ENCODE data around the gene COL15A1.

The COL15A1 gene

DNA sequence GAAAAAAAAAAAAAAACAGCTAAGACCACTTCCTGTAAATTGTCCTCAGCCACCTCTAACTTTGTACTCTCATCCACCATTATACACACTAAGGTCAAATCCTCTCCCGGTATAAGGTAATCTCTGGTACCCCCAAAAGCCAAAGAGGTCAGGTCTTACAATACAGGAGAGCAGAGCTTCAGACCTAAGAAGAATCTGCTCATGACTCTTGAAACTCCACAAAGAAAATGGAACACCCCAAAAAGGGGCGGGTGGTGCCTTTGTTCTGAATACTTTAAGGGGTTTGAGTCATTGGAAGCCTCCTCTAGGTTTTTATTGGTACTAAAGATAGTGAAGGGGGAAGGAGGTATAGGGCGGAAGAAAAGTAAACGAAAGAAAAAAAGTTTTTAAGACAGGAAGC lies 69.8 kb downstream of the COL15A1 start:
- DNase-seq (ENCODE audit: low spot score), result no peak
- TF ChIP-seq, protein P1, sequence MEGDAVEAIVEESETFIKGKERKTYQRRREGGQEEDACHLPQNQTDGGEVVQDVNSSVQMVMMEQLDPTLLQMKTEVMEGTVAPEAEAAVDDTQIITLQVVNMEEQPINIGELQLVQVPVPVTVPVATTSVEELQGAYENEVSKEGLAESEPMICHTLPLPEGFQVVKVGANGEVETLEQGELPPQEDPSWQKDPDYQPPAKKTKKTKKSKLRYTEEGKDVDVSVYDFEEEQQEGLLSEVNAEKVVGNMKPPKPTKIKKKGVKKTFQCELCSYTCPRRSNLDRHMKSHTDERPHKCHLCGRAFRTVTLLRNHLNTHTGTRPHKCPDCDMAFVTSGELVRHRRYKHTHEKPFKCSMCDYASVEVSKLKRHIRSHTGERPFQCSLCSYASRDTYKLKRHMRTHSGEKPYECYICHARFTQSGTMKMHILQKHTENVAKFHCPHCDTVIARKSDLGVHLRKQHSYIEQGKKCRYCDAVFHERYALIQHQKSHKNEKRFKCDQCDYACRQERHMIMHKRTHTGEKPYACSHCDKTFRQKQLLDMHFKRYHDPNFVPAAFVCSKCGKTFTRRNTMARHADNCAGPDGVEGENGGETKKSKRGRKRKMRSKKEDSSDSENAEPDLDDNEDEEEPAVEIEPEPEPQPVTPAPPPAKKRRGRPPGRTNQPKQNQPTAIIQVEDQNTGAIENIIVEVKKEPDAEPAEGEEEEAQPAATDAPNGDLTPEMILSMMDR (IDR thresholded peaks at IDR 0.05), result no peak
- no peak overlapping the region for H3K27ac ChIP-seq

DNA sequence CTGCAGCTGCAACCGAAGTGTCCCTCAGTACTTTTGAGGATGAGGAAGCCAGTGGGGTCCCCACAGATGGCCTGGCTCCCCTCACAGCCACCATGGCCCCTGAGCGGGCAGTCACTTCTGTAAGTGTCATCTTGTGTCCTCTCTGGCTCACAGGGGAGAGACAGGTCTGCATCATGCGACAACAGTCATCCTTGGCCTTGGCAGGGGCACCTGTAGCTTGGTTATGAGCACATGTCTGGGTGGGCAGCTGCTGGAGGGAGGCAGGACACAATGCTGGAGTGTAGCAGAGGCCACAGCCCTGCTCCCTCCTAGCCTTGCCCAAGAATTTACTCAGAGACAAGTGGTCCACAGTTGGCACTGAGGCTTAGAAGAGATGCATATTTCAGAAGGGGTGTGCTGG lies 71.7 kb downstream of the COL15A1 start:
- H3K4me3 ChIP-seq, result no peak overlapping the region
- no peak overlapping the region for H3K27ac ChIP-seq
- TF ChIP-seq, protein P1 (IDR thresholded peaks at IDR 0.05), result no peak
- no peak for DNase-seq (ENCODE audit: low spot score)

More for the DNA sequence above, 69.8 kb downstream of the COL15A1 start:
- H3K4me3 ChIP-seq, result no peak overlapping the region

GRCh38 chr9:99015890-99016289 lies 72.2 kb downstream of the COL15A1 start:
- no peak for DNase-seq (ENCODE audit: low spot score)
- H3K4me3 ChIP-seq, result no peak overlapping the region
- TF ChIP-seq, protein P1 (IDR thresholded peaks at IDR 0.05), result no peak
- H3K27ac ChIP-seq, result no peak overlapping the region

- no peak for DNase-seq (ENCODE audit: low spot score)
These were observed 73.1 kb downstream of the COL15A1 start for GRCh38 chr9:99016681-99017387.

GRCh38 chr9:99018653-99019052 lies 74.9 kb downstream of the COL15A1 start:
- no peak overlapping the region for H3K4me3 ChIP-seq
- peak overlapping the region; percentile 36 to 87 for H3K27ac ChIP-seq
- no peak for DNase-seq (ENCODE audit: low spot score)
- TF ChIP-seq, protein P1 (IDR thresholded peaks at IDR 0.05), result no peak

More at GRCh38 chr9:99016681-99017387, 73.1 kb downstream of the COL15A1 start:
- TF ChIP-seq, protein P1 (IDR thresholded peaks at IDR 0.05), result no peak
- peak overlapping the region in 1 of 2 donors; percentile 13 for H3K27ac ChIP-seq
- H3K4me3 ChIP-seq, result no peak overlapping the region

DNA sequence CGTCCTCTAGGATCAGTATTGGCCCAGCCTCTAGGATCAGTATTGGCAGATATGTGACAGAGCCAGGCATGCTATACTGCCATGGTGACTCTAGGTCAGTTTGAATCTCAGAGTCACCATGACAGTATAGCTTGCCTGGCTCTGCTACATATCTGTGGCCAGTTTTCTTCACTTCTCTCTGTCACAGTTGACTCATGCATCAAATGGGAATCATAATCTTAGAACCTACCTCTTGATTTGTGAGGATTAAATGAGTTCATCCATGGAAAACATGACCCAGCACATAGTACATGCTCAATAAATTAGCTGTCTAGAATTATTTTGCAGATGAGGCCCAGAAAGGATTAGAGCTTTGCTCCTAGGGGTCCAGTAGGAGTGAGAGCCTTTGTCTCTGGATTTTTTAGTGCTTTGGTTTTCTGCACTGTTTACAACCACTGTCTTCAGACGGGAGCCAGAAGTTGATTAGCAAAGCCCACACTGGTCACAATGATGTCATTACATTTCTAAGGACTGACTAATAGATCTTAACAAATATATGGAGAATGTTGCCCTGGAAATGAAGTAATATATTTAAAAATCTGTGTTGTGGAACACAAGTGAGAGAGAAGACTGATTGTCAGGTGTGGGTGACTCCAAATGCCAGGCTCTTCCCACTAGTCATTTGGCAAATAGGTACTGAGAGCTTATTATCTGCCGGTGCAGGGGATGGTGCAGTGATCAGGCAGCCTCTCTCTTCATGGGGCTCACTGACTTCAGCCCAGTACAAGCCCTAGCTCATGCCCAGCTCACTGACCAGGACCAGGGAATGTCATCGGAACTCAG lies 76.0 kb downstream of the COL15A1 start:
- Histone ChIP-seq H3K27ac (peak overlapping the region; percentile 36 to 87), H3K4me3 (no peak overlapping the region)
- TF ChIP-seq, protein P1 (IDR thresholded peaks at IDR 0.05), result no peak
- no peak for DNase-seq (ENCODE audit: low spot score)
